D721Med (cell line): ENCODE results near the gene GRK5.

Source experiments
- DNase-seq: peaks from one replicate; pipeline ENCODE4 v3.0.0; 2011; ENCODE audit warnings: low spot score; ENCODE audit not compliant: insufficient read length
- FAIRE-seq: peaks from 2 replicates; lab custom pipeline; 2011; peaks lifted over from hg19 to GRCh38; lab: Jason Lieb, UNC
- TF ChIP-seq, protein P1 (sequence below): IDR thresholded peaks from 2 replicates; pipeline ENCODE4 v1.5.1; 2012; ENCODE audit warnings: mild to moderate bottlenecking, control low read depth; ENCODE audit not compliant: insufficient read depth; ENCODE audit errors: missing control alignments

GRK5 gene

GRCh38 chr10:119364645-119365600 is 157.6 kb downstream of the GRK5 start:
- TF ChIP-seq, protein P1, sequence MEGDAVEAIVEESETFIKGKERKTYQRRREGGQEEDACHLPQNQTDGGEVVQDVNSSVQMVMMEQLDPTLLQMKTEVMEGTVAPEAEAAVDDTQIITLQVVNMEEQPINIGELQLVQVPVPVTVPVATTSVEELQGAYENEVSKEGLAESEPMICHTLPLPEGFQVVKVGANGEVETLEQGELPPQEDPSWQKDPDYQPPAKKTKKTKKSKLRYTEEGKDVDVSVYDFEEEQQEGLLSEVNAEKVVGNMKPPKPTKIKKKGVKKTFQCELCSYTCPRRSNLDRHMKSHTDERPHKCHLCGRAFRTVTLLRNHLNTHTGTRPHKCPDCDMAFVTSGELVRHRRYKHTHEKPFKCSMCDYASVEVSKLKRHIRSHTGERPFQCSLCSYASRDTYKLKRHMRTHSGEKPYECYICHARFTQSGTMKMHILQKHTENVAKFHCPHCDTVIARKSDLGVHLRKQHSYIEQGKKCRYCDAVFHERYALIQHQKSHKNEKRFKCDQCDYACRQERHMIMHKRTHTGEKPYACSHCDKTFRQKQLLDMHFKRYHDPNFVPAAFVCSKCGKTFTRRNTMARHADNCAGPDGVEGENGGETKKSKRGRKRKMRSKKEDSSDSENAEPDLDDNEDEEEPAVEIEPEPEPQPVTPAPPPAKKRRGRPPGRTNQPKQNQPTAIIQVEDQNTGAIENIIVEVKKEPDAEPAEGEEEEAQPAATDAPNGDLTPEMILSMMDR: peak; percentile 1
- DNase-seq: no peak
- FAIRE-seq: no peak

GRCh38 chr10:119365773-119366599 is 158.6 kb downstream of the GRK5 start:
- FAIRE-seq (no peak), DNase-seq (no peak)
- TF ChIP-seq, protein P1: no peak

- no peak for DNase-seq
- TF ChIP-seq, protein P1: no peak
- no peak for FAIRE-seq
Measured at GRCh38 chr10:119367841-119368549, 160.6 kb downstream of the GRK5 start.

DNA sequence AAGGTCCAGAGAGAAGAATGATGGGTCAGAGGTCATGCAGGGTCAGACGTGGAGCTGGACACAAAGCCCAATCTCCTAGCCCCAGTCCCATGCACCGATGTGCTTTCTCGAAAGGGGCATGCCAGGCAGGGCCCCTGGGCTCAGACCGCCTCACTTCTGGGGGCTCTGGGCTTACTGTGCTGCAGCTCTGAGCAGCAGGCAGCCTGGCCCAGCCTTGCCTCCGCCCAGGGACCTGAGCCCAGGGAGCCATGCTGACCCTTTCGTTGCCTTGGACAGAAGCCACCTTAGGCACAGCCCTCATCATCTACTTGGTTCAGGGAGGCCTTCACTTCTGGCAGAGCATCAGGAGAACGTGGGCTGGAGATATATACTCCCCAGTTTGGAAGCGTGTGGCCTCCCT is 161.2 kb downstream of the GRK5 start:
- TF ChIP-seq, protein P1: no peak
- FAIRE-seq (no peak), DNase-seq (no peak)

- DNase-seq: no peak
- TF ChIP-seq, protein P1: no peak
- no peak for FAIRE-seq
Measured at GRCh38 chr10:119368991-119369869, 161.9 kb downstream of the GRK5 start.
